Measurements from ENCODE around the gene TTLL10.

TTLL10 gene

GRCh38 chr1:1173793-1174415 is at the start of gene TTLL10:
Gene TTLL10, plus strand, starts transcription at chr1:1173880. Its CDS starts 5,336 bp downstream, at chr1:1179216.
- no peak within 1 kb of the TSS for H3K4me3 ChIP-seq (ENCODE audit: low read depth, low read length)
- TF ChIP-seq MYC (IDR thresholded peaks at IDR 0.05; ENCODE audit: low read depth, low read length) (no peak), POLR2A (IDR thresholded peaks at IDR 0.05; ENCODE audit: extremely low read depth, insufficient read length) (no peak), MAX (IDR thresholded peaks at IDR 0.05; ENCODE audit: low read depth, low read length) (no peak)
- TF ChIP-seq, protein P1, sequence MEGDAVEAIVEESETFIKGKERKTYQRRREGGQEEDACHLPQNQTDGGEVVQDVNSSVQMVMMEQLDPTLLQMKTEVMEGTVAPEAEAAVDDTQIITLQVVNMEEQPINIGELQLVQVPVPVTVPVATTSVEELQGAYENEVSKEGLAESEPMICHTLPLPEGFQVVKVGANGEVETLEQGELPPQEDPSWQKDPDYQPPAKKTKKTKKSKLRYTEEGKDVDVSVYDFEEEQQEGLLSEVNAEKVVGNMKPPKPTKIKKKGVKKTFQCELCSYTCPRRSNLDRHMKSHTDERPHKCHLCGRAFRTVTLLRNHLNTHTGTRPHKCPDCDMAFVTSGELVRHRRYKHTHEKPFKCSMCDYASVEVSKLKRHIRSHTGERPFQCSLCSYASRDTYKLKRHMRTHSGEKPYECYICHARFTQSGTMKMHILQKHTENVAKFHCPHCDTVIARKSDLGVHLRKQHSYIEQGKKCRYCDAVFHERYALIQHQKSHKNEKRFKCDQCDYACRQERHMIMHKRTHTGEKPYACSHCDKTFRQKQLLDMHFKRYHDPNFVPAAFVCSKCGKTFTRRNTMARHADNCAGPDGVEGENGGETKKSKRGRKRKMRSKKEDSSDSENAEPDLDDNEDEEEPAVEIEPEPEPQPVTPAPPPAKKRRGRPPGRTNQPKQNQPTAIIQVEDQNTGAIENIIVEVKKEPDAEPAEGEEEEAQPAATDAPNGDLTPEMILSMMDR (IDR thresholded peaks at IDR 0.05; ENCODE audit: low read depth, low read length) = no peak
- no peak for DNase-seq (ENCODE audit: low read depth)

DNA sequence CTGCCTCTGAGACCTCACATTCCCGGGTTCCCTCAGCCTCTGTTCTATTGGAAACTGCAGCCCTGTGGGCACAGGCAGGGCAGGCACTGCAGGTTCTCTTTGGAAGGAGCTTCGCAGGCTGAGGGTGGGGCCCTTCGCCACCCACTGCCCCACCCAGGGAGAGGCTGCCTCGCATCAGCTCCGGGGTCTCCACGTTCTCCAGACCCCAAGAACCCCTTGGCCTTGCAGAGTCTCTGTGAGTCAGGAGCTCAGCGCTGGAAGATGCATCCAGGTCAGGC is 49.2 kb upstream of the TTLL10 start:
- H3K4me3 ChIP-seq (ENCODE audit: low read depth, low read length) = no peak overlapping the region
- DNase-seq (ENCODE audit: low read depth) = no peak
- TF ChIP-seq, protein P1 (IDR thresholded peaks at IDR 0.05; ENCODE audit: low read depth, low read length) = no peak
- TF ChIP-seq POLR2A (IDR thresholded peaks at IDR 0.05; ENCODE audit: extremely low read depth, insufficient read length) (no peak), MYC (IDR thresholded peaks at IDR 0.05; ENCODE audit: low read depth, low read length) (no peak), MAX (IDR thresholded peaks at IDR 0.05; ENCODE audit: low read depth, low read length) (no peak)

GRCh38 chr1:1124786-1125642 is 48.7 kb upstream of the TTLL10 start:
- no peak overlapping the region for H3K4me3 ChIP-seq (ENCODE audit: low read depth, low read length)
- no peak for DNase-seq (ENCODE audit: low read depth)
- TF ChIP-seq MYC (IDR thresholded peaks at IDR 0.05; ENCODE audit: low read depth, low read length) (no peak), POLR2A (IDR thresholded peaks at IDR 0.05; ENCODE audit: extremely low read depth, insufficient read length) (no peak), MAX (IDR thresholded peaks at IDR 0.05; ENCODE audit: low read depth, low read length) (no peak)
- TF ChIP-seq, protein P1 (IDR thresholded peaks at IDR 0.05; ENCODE audit: low read depth, low read length) = no peak

DNA sequence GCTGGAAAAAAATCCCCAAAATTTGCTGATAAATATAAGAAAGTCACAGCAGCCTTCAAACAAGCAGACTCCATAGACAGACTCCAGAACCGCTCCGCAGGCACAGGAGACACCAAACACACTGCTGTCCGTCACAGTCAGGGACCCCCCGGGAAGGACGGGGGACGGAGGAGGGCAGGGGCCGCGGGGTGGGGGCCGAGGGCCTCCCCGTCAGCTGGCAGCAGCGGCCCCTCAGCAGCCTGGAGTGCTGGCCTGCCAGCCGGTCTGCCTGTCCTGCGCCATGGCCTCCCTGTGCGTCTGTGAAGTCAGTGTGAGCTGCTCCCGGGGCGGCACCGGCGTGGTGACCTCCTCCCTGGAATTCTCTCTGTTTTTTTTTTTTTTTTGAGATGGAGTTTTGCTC is 47.7 kb upstream of the TTLL10 start:
- no peak for DNase-seq (ENCODE audit: low read depth)
- no peak overlapping the region for H3K4me3 ChIP-seq (ENCODE audit: low read depth, low read length)
- TF ChIP-seq POLR2A (IDR thresholded peaks at IDR 0.05; ENCODE audit: extremely low read depth, insufficient read length) = no peak
- TF ChIP-seq MAX (IDR thresholded peaks at IDR 0.05; ENCODE audit: low read depth, low read length) = no peak
- TF ChIP-seq, protein P1 (IDR thresholded peaks at IDR 0.05; ENCODE audit: low read depth, low read length) = no peak
- TF ChIP-seq MYC (IDR thresholded peaks at IDR 0.05; ENCODE audit: low read depth, low read length) = no peak

DNA sequence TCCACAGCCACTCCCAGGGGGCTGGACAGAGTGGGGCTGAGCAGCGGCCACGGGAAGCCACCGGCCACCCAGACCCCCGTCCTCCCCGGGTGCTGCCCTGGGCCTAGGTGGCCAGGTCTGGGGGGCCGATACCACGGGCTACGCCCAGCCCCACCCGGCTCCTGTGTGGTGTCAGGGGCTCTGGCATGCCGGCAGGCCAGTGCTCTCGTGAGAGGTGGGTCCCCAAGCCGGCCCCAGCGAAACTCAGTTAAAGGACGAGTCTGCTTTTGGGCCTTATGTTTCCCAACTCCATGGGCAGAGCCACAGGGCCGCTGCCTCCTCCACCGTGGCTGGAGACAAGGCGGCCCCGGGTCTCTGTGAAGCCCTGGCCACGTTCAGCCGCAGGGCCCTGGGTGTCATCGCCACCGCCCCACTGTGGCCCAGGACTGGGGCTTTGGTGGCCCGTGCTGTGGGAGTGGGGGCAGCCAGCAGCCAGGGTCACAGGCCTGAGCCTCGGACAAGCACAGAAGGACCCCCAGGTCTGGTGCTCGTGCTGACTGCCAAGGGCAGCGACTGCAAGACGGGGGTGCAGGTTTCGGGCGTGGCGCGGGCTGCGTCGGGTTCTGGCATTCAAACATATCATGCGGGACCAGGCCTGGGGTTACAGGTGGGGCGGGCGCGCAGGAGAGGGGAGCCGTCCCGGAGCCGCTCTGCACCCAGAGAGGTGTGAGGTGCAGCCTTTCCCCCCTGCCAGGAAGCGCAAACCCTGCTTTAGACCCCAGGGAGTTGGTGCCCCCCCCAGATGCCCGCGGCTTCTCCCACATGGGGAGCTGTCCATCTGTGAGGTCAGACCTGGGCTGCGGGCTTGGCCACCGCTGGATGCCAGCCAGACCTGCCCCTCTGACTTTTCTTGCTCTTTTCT is 45.9 kb upstream of the TTLL10 start:
- no peak for DNase-seq (ENCODE audit: low read depth)
- TF ChIP-seq MAX (IDR thresholded peaks at IDR 0.05; ENCODE audit: low read depth, low read length) (no peak), MYC (IDR thresholded peaks at IDR 0.05; ENCODE audit: low read depth, low read length) (no peak), POLR2A (IDR thresholded peaks at IDR 0.05; ENCODE audit: extremely low read depth, insufficient read length) (no peak)
- TF ChIP-seq, protein P1 (IDR thresholded peaks at IDR 0.05; ENCODE audit: low read depth, low read length) = no peak
- H3K4me3 ChIP-seq (ENCODE audit: low read depth, low read length) = no peak overlapping the region
